ENCODE measurements around the gene TRPV3.

DNA sequence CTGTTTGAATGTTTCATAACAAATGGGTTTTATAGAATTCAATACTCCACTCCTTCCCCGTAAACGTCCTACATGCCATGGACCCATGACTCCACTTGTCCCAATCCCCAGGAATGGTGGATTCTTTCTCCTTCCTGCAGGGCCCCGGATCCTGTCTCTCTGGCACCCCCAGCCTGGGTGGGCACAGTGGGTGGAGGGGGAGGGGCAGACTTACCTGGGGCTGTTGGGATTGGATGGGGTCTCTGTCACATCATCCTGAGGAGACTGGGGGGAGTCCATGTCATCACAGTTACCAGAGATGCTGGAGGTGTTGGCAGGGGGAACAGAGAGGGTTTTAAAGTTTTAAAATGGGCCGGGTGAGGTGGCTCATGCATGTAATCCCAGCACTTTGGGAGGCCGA is 13.2 kb downstream of the TRPV3 start:
- TF ChIP-seq, protein P1, sequence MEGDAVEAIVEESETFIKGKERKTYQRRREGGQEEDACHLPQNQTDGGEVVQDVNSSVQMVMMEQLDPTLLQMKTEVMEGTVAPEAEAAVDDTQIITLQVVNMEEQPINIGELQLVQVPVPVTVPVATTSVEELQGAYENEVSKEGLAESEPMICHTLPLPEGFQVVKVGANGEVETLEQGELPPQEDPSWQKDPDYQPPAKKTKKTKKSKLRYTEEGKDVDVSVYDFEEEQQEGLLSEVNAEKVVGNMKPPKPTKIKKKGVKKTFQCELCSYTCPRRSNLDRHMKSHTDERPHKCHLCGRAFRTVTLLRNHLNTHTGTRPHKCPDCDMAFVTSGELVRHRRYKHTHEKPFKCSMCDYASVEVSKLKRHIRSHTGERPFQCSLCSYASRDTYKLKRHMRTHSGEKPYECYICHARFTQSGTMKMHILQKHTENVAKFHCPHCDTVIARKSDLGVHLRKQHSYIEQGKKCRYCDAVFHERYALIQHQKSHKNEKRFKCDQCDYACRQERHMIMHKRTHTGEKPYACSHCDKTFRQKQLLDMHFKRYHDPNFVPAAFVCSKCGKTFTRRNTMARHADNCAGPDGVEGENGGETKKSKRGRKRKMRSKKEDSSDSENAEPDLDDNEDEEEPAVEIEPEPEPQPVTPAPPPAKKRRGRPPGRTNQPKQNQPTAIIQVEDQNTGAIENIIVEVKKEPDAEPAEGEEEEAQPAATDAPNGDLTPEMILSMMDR (tag by site-specific recombination; IDR thresholded peaks at IDR 0.05): no peak
- TF ChIP-seq ZNF324 (tag by site-specific recombination; IDR thresholded peaks at IDR 0.05) (no peak), ZNF670 (tag by site-specific recombination; IDR thresholded peaks at IDR 0.05; ENCODE audit: low read depth) (no peak), ZNF366 (tag by site-specific recombination; conservative IDR thresholded peaks at IDR 0.05) (no peak), ZNF521 (tag by site-specific recombination; IDR thresholded peaks at IDR 0.05) (no peak), GLIS1 (tag by site-specific recombination; IDR thresholded peaks at IDR 0.05) (no peak), ZNF426 (tag by site-specific recombination; IDR thresholded peaks at IDR 0.05) (no peak), GLI2 (tag by site-specific recombination; IDR thresholded peaks at IDR 0.05; ENCODE audit: borderline replicate concordance, low read depth) (no peak)

Data from HEK293 (cell line).